ENCODE measurements around the gene ADCY3. TPM values are rescaled to one million over a fixed set of nuclear protein-coding genes. Genes with fewer than 3 reads are reported as not detected.
A peak's percentile ranks its signal among the peaks of the same experiment; 100 is the strongest.

ADCY3 gene
- total and polyA plus RNA-seq, 9 of the 15 experiments (the other 6 are each of a cell fraction or from before 2014, with no cell fraction given): 1.5 to 54.8 (median 26.3) TPM

- TF ChIP-seq IRF1 (CRISPR knock-in tag; IDR thresholded peaks at IDR 0.05; ENCODE audit: borderline replicate concordance) (no peak), PBX2 (CRISPR knock-in tag; IDR thresholded peaks at IDR 0.05; ENCODE audit: low read depth) (no peak), PBX2 (tag; conservative IDR thresholded peaks at IDR 0.05; ENCODE audit: low read depth) (no peak), ZNF766 (CRISPR knock-in tag; conservative IDR thresholded peaks at IDR 0.05) (no peak), ZKSCAN1 (IDR thresholded peaks at IDR 0.05; ENCODE audit: low read depth, low read length) (no peak), ZNF77 (CRISPR knock-in tag; IDR thresholded peaks at IDR 0.05) (no peak), HOMEZ (CRISPR knock-in tag; IDR thresholded peaks at IDR 0.05) (no peak), NR0B1 (IDR thresholded peaks at IDR 0.05; ENCODE audit: partially characterized antibody) (no peak), RNF219 (CRISPR knock-in tag; IDR thresholded peaks at IDR 0.05) (no peak), TEAD4 (IDR thresholded peaks at IDR 0.05; ENCODE audit: low read length) (peak; percentile 18; the same call in 1 of the 2 replicates), TEAD4 (CRISPR knock-in tag; IDR thresholded peaks at IDR 0.05; ENCODE audit: borderline replicate concordance) (no peak), EHMT2 (IDR thresholded peaks at IDR 0.05) (0 out of 2 replicates have a peak, but pooled peaks have one; percentile 41), EWSR1 (IDR thresholded peaks at IDR 0.05; ENCODE audit: borderline replicate concordance, low read depth, partially characterized antibody) (no peak), PCBP2 (IDR thresholded peaks at IDR 0.05; ENCODE audit: low read depth, low read length, poor library complexity, severe bottlenecking) (no peak), KAT8 (IDR thresholded peaks at IDR 0.05; ENCODE audit: low read depth) (no peak), MBD1 (CRISPR knock-in tag; IDR thresholded peaks at IDR 0.05) (no peak), TFAM (CRISPR knock-in tag; conservative IDR thresholded peaks at IDR 0.05) (no peak), MED1 (CRISPR knock-in tag; IDR thresholded peaks at IDR 0.05; ENCODE audit: borderline replicate concordance) (no peak)
Measured at GRCh38 chr2:24881623-24882022, 38.4 kb downstream of the ADCY3 start (continued).
